ENCODE measurements around the gene CXCL3.
"Not testable (repeated sequence)": the region's sequence is repeated elsewhere in the genome, so short reads cannot be mapped to it uniquely, and the experiment has no call there.

The CXCL3 gene

GRCh38 chr4:74038425-74039314 is at the start of gene CXCL3:
Gene CXCL3, minus strand, starts transcription at chr4:74038689. Its CDS starts 78 bp downstream, at chr4:74038611.
- Mint-ChIP-seq H3K27ac (peak within 1 kb of the TSS; percentile 52), H3K36me3 (ENCODE audit: low read depth) (no peaks in the 10 kb centered on the region), H3K4me1 (peaks cover 10% of the 10 kb centered on the region), H3K9me3 (no peaks in the 10 kb centered on the region), H3K27me3 (peaks cover 27% of the 10 kb centered on the region), H3K4me3 (peak within 1 kb of the TSS; percentile 63)
- DNase-seq (peak; percentile 32), ATAC-seq (peak; percentile 47)

GRCh38 chr4:74087481-74087880 is 49.0 kb upstream of the CXCL3 start:
- H3K4me1 Mint-ChIP-seq, result no peaks in the 10 kb centered on the region
- no peaks in the 10 kb centered on the region for H3K27me3 Mint-ChIP-seq
- no peak overlapping the region for H3K4me3 Mint-ChIP-seq
- DNase-seq, result no peak
- H3K9me3 Mint-ChIP-seq, result no peaks in the 10 kb centered on the region
- H3K36me3 Mint-ChIP-seq (ENCODE audit: low read depth), result no peaks in the 10 kb centered on the region
- no peak overlapping the region for H3K27ac Mint-ChIP-seq
- ATAC-seq, result no peak

- no peak for DNase-seq
Observed at GRCh38 chr4:74085669-74086068, 47.2 kb upstream of the CXCL3 start.

DNA sequence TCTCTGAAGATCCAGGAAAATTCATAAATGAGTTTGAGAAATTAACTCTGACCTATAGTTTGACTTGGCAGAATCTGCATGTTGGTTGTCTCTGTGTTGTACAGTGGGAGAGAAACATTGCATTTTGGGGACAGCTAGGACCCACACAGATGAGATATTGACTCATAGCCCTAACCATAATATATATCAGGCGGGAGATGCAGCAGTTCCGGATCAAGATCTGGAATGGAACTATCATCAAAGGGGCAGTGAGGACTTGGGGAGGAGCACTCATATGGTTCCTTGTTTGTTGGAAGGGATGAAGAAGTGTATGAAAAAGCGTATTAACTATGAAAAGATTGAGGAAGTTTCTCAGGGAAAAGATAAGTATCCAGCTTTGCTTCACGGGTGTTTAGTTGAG is 46.5 kb upstream of the CXCL3 start:
- Mint-ChIP-seq H3K27ac (no peak overlapping the region), H3K27me3 (no peaks in the 10 kb centered on the region), H3K4me3 (no peak overlapping the region), H3K9me3 (no peaks in the 10 kb centered on the region), H3K36me3 (ENCODE audit: low read depth) (no peaks in the 10 kb centered on the region), H3K4me1 (no peaks in the 10 kb centered on the region)
- DNase-seq, result no peak
- ATAC-seq, result no peak

More at GRCh38 chr4:74085669-74086068, 47.2 kb upstream of the CXCL3 start:
- Mint-ChIP-seq H3K36me3 (ENCODE audit: low read depth) (no peaks in the 10 kb centered on the region), H3K4me1 (no peaks in the 10 kb centered on the region), H3K27ac (no peak overlapping the region), H3K27me3 (no peaks in the 10 kb centered on the region), H3K4me3 (no peak overlapping the region), H3K9me3 (no peaks in the 10 kb centered on the region)
- no peak for ATAC-seq

- no peaks in the 10 kb centered on the region for H3K36me3 Mint-ChIP-seq (ENCODE audit: low read depth)
- no peak overlapping the region for H3K4me3 Mint-ChIP-seq
- no peak overlapping the region for H3K27ac Mint-ChIP-seq
- DNase-seq (no peak), ATAC-seq (no peak)
- H3K4me1 Mint-ChIP-seq, result no peaks in the 10 kb centered on the region
- no peaks in the 10 kb centered on the region for H3K9me3 Mint-ChIP-seq
- H3K27me3 Mint-ChIP-seq, result peaks cover 2% of the 10 kb centered on the region
Observed at GRCh38 chr4:74083546-74083945, 45.1 kb upstream of the CXCL3 start.

DNA sequence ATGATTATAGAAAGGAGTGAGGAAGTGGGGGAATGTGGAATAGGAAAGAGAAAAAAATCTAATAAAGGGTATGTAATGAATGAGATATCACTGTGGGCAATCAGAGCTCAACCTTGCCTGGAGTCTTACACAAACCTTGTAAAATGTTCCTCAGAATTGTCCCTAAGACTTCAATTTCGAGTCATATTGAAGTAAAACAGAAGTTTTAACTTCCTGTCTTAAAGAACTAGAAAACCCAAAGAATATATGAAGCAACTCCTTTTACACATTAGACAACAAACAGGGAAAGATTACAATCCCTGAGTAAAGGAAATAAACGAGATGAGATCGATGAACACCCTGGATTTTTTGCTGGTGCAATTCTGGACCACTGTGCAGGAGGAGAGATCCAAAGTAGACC is 42.5 kb upstream of the CXCL3 start:
- no peak for ATAC-seq
- H3K4me1 Mint-ChIP-seq, result no peaks in the 10 kb centered on the region
- no peaks in the 10 kb centered on the region for H3K9me3 Mint-ChIP-seq
- no peak overlapping the region for H3K27ac Mint-ChIP-seq
- H3K4me3 Mint-ChIP-seq, result no peak overlapping the region
- H3K27me3 Mint-ChIP-seq, result peaks cover 2% of the 10 kb centered on the region
- H3K36me3 Mint-ChIP-seq (ENCODE audit: low read depth), result no peaks in the 10 kb centered on the region
- DNase-seq, result no peak

DNA sequence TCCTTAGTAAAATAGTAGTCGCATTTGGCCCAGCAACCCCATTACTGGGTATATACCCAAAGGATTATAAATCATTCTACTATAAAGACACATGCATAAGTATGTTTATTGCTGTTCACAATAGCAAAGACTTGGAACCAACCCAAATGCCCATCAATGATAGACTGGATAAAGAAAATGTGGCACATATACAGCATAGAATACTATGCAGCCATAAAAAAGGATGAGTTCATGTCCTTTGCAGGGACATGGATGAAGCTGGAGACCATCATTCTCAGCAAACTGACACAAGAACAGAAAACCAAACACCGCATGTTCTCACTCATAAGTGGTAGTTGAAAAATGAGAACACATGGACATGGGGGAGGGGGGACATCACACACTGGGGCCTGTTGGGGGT is 41.9 kb upstream of the CXCL3 start:
- not testable (repeated sequence) for DNase-seq; H3K9me3 Mint-ChIP-seq; H3K36me3 Mint-ChIP-seq (ENCODE audit: low read depth); ATAC-seq; H3K27me3 Mint-ChIP-seq; H3K4me3 Mint-ChIP-seq; H3K27ac Mint-ChIP-seq; H3K4me1 Mint-ChIP-seq

DNA sequence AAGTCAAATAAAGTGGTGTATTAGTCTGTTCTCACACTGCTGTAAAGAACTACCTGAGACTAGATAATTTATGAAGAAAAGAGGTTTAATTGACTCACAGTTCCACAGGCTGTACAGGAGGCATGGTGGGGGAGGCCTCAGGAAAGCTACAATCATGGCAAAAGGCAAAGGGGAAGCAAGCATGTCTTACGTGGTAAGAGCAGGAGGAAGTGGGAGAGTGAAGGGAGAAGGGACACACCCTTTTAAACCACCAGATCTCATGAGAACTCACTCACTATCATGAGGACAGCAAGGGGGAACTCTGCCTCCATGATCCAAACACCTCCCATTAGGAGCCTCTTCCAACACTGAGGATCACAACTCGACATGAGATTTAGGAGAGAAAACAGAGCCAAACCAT is 40.5 kb upstream of the CXCL3 start:
- not testable (repeated sequence) for H3K4me1 Mint-ChIP-seq; DNase-seq; H3K36me3 Mint-ChIP-seq (ENCODE audit: low read depth); H3K27me3 Mint-ChIP-seq; H3K27ac Mint-ChIP-seq; H3K4me3 Mint-ChIP-seq; ATAC-seq; H3K9me3 Mint-ChIP-seq

DNA sequence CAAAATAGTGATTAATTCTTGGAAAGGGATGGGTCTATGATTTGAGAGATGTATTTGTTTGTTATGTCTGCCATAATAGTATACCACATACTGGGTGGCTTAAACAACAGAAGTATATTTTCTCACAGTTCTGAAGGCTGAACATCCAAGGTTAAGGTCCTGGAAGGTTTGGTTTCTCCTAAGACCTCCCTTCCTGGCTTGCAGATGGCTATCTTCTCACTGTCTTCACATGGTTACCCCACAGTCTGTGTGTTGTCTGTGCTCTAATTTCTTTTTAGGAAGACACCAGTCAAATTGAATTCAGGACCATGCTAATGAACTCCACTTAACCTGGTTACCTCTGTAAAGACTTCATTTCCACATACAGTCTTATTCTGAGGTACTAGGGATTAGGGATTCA is 34.9 kb upstream of the CXCL3 start:
- no peak for DNase-seq
- no peaks in the 10 kb centered on the region for H3K4me1 Mint-ChIP-seq
- no peaks in the 10 kb centered on the region for H3K36me3 Mint-ChIP-seq (ENCODE audit: low read depth)

DNA sequence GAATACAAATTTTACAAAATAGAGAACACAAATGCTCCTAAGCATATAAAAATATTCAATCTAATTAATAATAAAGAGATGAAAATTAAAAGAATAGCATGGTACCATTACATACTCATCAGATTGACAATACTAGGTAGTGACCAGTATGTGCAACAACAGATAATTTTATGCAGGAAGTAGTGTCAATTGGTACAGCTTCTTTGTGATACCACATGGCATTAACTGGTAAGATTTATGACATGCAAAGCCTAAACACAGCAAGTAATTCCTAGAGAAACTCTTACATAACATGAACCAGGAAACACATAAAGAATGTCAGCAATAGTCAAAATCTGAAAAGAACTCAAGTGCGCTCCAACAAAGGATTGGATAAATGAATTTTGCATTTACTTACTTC is 34.2 kb upstream of the CXCL3 start:
- Mint-ChIP-seq H3K27me3 (no peaks in the 10 kb centered on the region), H3K4me1 (no peaks in the 10 kb centered on the region), H3K27ac (no peak overlapping the region), H3K36me3 (ENCODE audit: low read depth) (no peaks in the 10 kb centered on the region), H3K4me3 (no peak overlapping the region), H3K9me3 (no peaks in the 10 kb centered on the region)
- DNase-seq, result no peak
- ATAC-seq, result no peak

More for the DNA sequence above, 34.9 kb upstream of the CXCL3 start:
- ATAC-seq, result no peak
- H3K4me3 Mint-ChIP-seq, result no peak overlapping the region
- H3K9me3 Mint-ChIP-seq, result no peaks in the 10 kb centered on the region
- H3K27ac Mint-ChIP-seq, result no peak overlapping the region
- no peaks in the 10 kb centered on the region for H3K27me3 Mint-ChIP-seq

GRCh38 chr4:74067586-74067985 is 29.1 kb upstream of the CXCL3 start:
- ATAC-seq (no peak), DNase-seq (no peak)
- Mint-ChIP-seq H3K27ac (no peak overlapping the region), H3K4me1 (no peaks in the 10 kb centered on the region), H3K27me3 (peaks cover 2% of the 10 kb centered on the region), H3K9me3 (no peaks in the 10 kb centered on the region), H3K36me3 (ENCODE audit: low read depth) (no peaks in the 10 kb centered on the region), H3K4me3 (no peak overlapping the region)

- Mint-ChIP-seq H3K27me3 (peaks cover 2% of the 10 kb centered on the region), H3K27ac (no peak overlapping the region), H3K4me1 (no peaks in the 10 kb centered on the region)
Observed at GRCh38 chr4:74066232-74066631, 27.7 kb upstream of the CXCL3 start.

GRCh38 chr4:74065115-74065642 is 26.7 kb upstream of the CXCL3 start:
- ATAC-seq (no peak), DNase-seq (no peak)
- Mint-ChIP-seq H3K27ac (no peak overlapping the region), H3K4me3 (no peak overlapping the region), H3K36me3 (ENCODE audit: low read depth) (no peaks in the 10 kb centered on the region), H3K27me3 (peaks cover 2% of the 10 kb centered on the region), H3K4me1 (no peaks in the 10 kb centered on the region), H3K9me3 (no peaks in the 10 kb centered on the region)

More at GRCh38 chr4:74066232-74066631, 27.7 kb upstream of the CXCL3 start:
- Mint-ChIP-seq H3K36me3 (ENCODE audit: low read depth) (no peaks in the 10 kb centered on the region), H3K9me3 (no peaks in the 10 kb centered on the region), H3K4me3 (no peak overlapping the region)
- ATAC-seq, result no peak
- DNase-seq, result no peak

DNA sequence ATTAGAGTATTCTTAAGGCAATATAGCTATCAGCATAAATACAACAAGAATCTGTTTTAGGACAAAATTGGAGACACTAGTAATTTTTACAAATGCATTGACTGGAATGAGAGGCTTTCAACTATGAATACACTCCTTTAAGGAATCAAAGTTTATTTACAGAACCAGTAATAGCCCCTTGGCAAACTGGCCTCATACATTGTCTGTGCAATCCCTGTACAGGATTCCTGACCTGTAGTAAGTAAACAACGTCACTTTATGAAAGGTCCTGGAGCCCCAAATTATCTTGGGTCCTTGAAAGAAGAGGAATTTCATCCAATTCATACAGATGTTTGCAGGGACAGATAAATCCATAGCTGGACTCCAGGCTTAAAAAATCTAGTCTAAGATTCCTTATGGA is 25.4 kb upstream of the CXCL3 start:
- DNase-seq (no peak), ATAC-seq (no peak)
- no peaks in the 10 kb centered on the region for H3K4me1 Mint-ChIP-seq
- no peaks in the 10 kb centered on the region for H3K9me3 Mint-ChIP-seq
- H3K4me3 Mint-ChIP-seq, result no peak overlapping the region
- no peaks in the 10 kb centered on the region for H3K36me3 Mint-ChIP-seq (ENCODE audit: low read depth)
- H3K27me3 Mint-ChIP-seq, result peaks cover 2% of the 10 kb centered on the region
- H3K27ac Mint-ChIP-seq, result no peak overlapping the region

DNA sequence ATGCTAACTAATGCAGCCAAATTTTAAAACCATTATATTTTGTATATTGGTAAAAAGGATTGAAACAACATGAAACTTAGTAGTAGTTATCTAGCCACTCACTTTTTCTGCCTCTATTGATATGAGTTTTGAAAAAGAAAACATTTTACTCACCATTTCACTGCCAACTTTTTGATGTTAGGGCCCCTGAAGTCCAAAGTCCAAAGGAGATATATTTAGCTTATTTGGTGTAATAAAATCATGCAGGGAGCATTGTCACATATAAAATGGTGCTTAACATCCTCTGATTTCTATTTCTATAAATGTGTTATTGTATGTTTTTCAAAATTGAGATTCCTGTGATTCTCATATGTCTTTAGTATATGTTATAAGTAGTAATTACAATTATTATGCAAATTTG is 24.5 kb upstream of the CXCL3 start:
- DNase-seq (no peak), ATAC-seq (no peak)
- Mint-ChIP-seq H3K4me3 (no peak overlapping the region), H3K36me3 (ENCODE audit: low read depth) (no peaks in the 10 kb centered on the region), H3K9me3 (no peaks in the 10 kb centered on the region), H3K4me1 (no peaks in the 10 kb centered on the region), H3K27me3 (peaks cover 2% of the 10 kb centered on the region), H3K27ac (no peak overlapping the region)
